Stimulated activated CD8-positive, alpha-beta memory T cell treated with anti-CD3 and anti-CD28 coated beads, Interleukin-4, amount 100 ng/mL, for 24 hours (primary cell): ENCODE data around the gene TTLL13.

Source experiments
- DNase-seq: peaks from one replicate; pipeline ENCODE4 v3.0.0-alpha.2; 2020; ENCODE audit warnings: low read depth

TTLL13 gene, protein sequence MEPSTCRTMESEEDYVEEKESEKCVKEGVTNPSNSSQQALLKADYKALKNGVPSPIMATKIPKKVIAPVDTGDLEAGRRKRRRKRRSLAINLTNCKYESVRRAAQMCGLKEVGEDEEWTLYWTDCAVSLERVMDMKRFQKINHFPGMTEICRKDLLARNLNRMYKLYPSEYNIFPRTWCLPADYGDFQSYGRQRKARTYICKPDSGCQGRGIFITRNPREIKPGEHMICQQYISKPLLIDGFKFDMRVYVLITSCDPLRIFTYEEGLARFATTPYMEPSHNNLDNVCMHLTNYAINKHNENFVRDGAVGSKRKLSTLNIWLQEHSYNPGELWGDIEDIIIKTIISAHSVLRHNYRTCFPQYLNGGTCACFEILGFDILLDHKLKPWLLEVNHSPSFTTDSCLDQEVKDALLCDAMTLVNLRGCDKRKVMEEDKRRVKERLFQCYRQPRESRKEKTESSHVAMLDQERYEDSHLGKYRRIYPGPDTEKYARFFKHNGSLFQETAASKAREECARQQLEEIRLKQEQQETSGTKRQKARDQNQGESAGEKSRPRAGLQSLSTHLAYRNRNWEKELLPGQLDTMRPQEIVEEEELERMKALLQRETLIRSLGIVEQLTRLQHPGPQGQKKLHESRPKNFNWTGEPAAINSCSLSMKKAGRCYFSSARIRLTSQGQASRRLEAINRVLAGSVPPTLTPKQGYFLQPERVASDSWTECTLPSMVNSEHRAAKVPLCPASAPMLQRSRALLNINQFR

GRCh38 chr15:90249203-90249863 lies at the start of gene TTLL13:
TTLL13 (plus strand) TSS chr15:90249556; CDS start chr15:90250631, 1,075 bp downstream.
- DNase-seq = peak; percentile 72

- DNase-seq = no peak
These were observed 48.7 kb upstream of the TTLL13 start for GRCh38 chr15:90200534-90201129.

- DNase-seq = peak; percentile 64
These were observed 48.0 kb upstream of the TTLL13 start, which contains the start of gene SEMA4B for GRCh38 chr15:90201130-90201943. SEMA4B (plus strand) TSS chr15:90201330; CDS start chr15:90201579, 249 bp downstream.

GRCh38 chr15:90201944-90202375 lies 47.4 kb upstream of the TTLL13 start:
- DNase-seq = no peak

DNA sequence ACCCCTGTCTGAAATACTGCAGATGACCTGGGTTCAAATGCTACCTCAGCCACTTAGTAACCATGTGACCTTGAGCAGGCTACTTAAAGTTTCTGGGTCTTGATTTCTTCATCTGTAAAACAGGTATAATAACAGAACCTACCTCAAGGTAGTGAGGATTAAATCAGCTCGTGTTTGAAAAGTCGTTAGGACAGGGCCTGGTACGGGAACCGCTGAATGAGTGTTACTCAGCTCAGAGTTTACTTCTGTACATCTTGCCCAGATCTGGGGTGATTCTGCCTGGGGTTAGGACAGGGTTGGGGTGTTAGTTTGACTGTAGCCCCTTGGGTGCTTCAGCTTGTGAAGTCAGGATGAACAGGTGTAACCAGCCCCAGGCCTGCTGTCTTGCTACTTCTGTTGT lies 46.4 kb upstream of the TTLL13 start:
- no peak for DNase-seq

DNA sequence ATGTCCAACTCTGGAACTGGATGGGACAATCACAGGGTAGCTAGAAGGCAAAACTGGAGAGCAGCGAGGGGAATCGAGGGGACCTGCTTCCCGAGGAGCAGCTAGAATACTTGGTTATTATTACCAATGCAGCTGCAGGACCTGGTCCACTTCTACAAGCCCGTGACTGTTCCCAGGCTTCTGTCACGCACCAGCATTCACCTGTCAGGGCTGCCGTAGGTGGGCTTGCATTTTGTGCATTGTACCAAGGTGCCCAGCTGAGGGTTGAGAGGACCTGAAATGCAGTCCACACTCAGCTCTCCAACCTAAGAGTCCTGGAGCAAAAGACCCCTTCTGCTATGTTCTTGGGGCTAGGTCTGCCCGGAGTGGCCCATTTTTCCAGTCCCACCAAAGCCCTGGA lies 45.9 kb upstream of the TTLL13 start:
- no peak for DNase-seq

DNA sequence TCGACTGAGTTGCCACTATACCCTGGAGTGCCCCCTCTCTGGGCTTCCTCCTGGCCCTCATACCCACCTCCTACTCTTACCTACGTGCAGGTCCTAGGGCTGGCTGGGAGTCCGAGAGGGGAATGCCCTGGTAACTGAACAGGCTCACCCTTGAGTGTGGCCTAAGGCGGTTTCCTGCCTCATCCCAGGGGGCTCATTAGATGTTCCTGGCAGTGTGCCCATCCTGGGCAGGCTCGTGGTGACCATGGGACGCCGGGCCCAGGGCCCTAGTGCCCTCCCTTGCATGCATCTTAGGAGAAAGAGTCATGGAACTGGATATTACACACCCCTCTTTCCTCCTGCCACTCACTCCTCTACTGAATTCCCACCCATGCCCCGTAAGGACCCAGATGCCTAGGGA lies 45.4 kb upstream of the TTLL13 start:
- no peak for DNase-seq

- no peak for DNase-seq
These were observed 44.1 kb upstream of the TTLL13 start for GRCh38 chr15:90205050-90205848.

DNA sequence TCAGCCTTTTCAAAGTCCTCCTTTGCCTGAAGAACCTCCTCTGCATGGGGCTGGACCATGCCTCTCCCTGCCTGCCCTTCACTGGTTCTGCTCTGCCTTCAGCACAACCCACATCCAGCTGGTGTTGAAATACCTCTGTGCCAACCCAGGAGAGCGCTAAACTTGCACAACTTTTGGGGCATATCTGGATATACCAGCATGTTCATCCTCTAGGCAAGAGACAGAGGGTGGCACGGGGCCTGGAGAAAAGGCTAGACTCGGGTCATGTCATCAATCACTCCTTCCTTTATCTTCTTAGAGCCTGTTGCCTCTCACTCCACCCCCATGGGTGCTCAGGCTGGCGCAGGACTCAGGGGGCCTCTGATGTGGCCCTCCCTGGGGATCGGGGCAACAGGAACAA lies 43.5 kb upstream of the TTLL13 start:
- DNase-seq = no peak

- DNase-seq = no peak
These were observed 42.1 kb upstream of the TTLL13 start for GRCh38 chr15:90207252-90207651.

GRCh38 chr15:90208356-90208755 lies 41.0 kb upstream of the TTLL13 start:
- DNase-seq = no peak

DNA sequence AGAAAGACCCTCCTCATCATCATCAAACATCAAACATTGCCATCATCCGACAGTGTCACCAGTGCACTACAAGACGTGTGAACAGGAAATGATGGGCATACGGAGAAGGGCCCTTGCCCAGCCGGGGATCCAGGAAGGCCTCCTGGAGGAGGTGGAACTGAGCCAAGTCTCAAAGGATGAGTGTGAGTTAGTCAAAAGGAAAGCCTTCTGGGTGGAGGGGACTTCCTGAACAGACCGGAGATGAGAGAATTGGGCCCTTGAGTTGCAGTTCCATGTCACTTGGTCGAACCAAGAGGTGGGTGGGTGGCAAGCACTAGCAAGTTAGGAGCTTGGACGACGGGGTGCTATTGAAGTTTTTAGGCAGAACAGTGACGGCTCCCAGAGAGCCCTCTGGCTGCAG lies 39.8 kb upstream of the TTLL13 start:
- DNase-seq = no peak

- DNase-seq = no peak
These were observed 38.8 kb upstream of the TTLL13 start for GRCh38 chr15:90210593-90210992.

- DNase-seq = no peak
These were observed 38.3 kb upstream of the TTLL13 start for GRCh38 chr15:90211009-90211408.

DNA sequence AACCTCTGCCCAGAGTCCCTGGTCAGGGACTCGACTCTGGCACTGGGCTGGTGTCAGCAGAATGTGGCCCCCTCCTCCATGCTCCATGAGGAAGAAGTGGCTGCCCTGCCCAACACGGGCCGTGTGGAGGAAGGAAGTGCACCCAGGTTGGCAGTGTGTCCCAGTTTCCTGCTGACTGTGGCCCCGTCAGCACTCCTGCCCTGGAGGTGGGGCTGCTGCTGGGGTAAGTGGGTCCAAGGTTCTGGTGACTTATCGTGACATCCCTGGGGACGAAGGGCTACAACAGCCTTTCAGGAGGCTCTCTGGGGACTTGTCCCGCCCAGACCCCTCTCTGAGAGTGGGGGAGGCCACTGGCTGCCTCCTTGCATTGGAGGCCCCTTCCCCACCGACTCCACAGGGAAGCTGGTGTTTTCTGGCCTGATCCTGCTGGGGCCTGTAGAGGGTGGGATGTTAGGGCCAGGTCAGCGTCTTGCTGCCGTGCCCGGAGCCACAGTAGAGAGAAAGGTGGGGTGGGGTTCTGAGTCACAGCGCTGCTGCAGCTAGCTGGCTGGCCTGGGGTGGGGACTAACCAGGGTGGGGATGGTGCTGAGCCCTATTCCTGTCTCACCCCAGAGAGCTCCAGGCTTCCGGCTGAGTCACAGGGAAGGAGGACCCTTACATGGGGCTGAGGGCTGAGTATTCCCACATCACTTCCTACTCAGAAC lies 37.8 kb upstream of the TTLL13 start:
- no peak for DNase-seq

- DNase-seq = no peak
These were observed 36.9 kb upstream of the TTLL13 start for GRCh38 chr15:90212221-90213098.

- no peak for DNase-seq
These were observed 36.1 kb upstream of the TTLL13 start for GRCh38 chr15:90213122-90213817.

GRCh38 chr15:90213818-90214204 lies 35.5 kb upstream of the TTLL13 start:
- no peak for DNase-seq
